Keratinocyte (primary cell): ENCODE measurements around the gene NFKBIZ. TPM values are rescaled to one million over a fixed set of nuclear protein-coding genes. Genes with fewer than 3 reads are reported as not detected.

Experiments
- DNase-seq: peaks from one replicate; pipeline ENCODE4 v3.0.0-alpha.2; 2011; ENCODE audit warnings: low read depth, missing footprints, low spot score
- FAIRE-seq: peaks from 2 replicates; lab custom pipeline; 2011; peaks lifted over from hg19 to GRCh38; lab: Jason Lieb, UNC
- H2AFZ ChIP-seq: 2 replicates; pipeline ENCODE4 v1.6.0; 2012; ENCODE audit warnings: low read length, control low read depth, inconsistent platforms; ENCODE audit not compliant: control insufficient read depth
- H3K27ac ChIP-seq: 2 replicates; pipeline ENCODE4 v1.5.1; 2011; ENCODE audit warnings: low read length; ENCODE audit not compliant: control insufficient read depth, insufficient read depth
- H3K27me3 ChIP-seq: 3 replicates; pipeline ENCODE4 v1.6.0; 2011; ENCODE audit warnings: low read length; ENCODE audit not compliant: control insufficient read depth, insufficient read depth; ENCODE audit errors: extremely low read depth
- H3K36me3 ChIP-seq, 2 experiments: 2 replicates in 1 of 2; 3 replicates in 1 of 2; pipeline ENCODE4 v1.5.1; 2011; ENCODE audit warnings: low read length in 2 of 2, mild to moderate bottlenecking in 1 of 2; ENCODE audit not compliant: control insufficient read depth in 2 of 2, insufficient read depth in 2 of 2; ENCODE audit errors: extremely low read depth in 1 of 2
- H3K4me1 ChIP-seq: 3 replicates; pipeline ENCODE4 v1.5.1; 2011; ENCODE audit warnings: low read length; ENCODE audit not compliant: control insufficient read depth, insufficient read depth; ENCODE audit errors: extremely low read depth
- H3K4me2 ChIP-seq: 3 replicates; pipeline ENCODE4 v1.6.0; 2011; ENCODE audit warnings: low read depth, low read length; ENCODE audit not compliant: control insufficient read depth, insufficient read depth; ENCODE audit errors: extremely low read depth
- H3K4me3 ChIP-seq, 3 experiments: fragments of 200-600 bp in 1 of 3; sonication (generic) in 1 of 3; 2 replicates in 2 of 3; 3 replicates in 1 of 3; pipeline ENCODE4 v1.5.1; 2011 to 2016; ENCODE audit warnings: low read length in 3 of 3, mild to moderate bottlenecking in 3 of 3, control low read depth in 2 of 3, inconsistent platforms in 1 of 3, low read depth in 1 of 3, mixed read lengths in 1 of 3, mixed run types in 1 of 3, moderate library complexity in 1 of 3; ENCODE audit not compliant: control insufficient read depth in 2 of 3, insufficient read depth in 2 of 3; ENCODE audit errors: extremely low read depth in 1 of 3
- H3K79me2 ChIP-seq: 2 replicates; pipeline ENCODE4 v1.6.0; 2012; ENCODE audit warnings: low read length; ENCODE audit not compliant: control insufficient read depth, insufficient read depth
- H3K9ac ChIP-seq: 3 replicates; pipeline ENCODE4 v1.6.0; 2011; ENCODE audit warnings: low read length; ENCODE audit not compliant: control insufficient read depth, insufficient read depth; ENCODE audit errors: extremely low read depth
- H3K9me1 ChIP-seq: 3 replicates; pipeline ENCODE4 v1.6.0; 2011; ENCODE audit warnings: low read length; ENCODE audit not compliant: control insufficient read depth, insufficient read depth; ENCODE audit errors: extremely low read depth
- H3K9me3 ChIP-seq: 2 replicates; pipeline ENCODE4 v1.5.1; 2012; ENCODE audit warnings: low read depth, low read length; ENCODE audit not compliant: control insufficient read depth
- H4K20me1 ChIP-seq: 3 replicates; pipeline ENCODE4 v1.6.0; 2011; ENCODE audit warnings: low read length; ENCODE audit not compliant: control insufficient read depth, insufficient read depth; ENCODE audit errors: extremely low read depth
- CTCF ChIP-seq, 3 experiments: IDR thresholded peaks in 1 of 3; conservative IDR thresholded peaks in 1 of 3; optimal IDR thresholded peaks in 1 of 3; 2 replicates in 2 of 3; 3 replicates in 1 of 3; pipeline versions ENCODE3 to v1.5.1; 2011; ENCODE audit warnings: low read length in 3 of 3, mild to moderate bottlenecking in 3 of 3, moderate library complexity in 2 of 3, control low read depth in 1 of 3, inconsistent platforms in 1 of 3; ENCODE audit not compliant: insufficient read depth in 2 of 3; ENCODE audit errors: extremely low read depth in 1 of 3
- EZH2 ChIP-seq: IDR thresholded peaks from one replicate; pipeline ENCODE4 v1.6.1; 2012; ENCODE audit warnings: inconsistent platforms, mild to moderate bottlenecking, low read length, moderate library complexity
- dilution Hi-C: fragments of 300-500 bp; cut with MboI; formaldehyde crosslinking; loops from one replicate; pipeline ENCODE4 v1.7.0; 2020; ENCODE audit warnings: low sequenced_read_pairs; ENCODE audit not compliant: extremely low pct_ligation_motif_present
- polyA plus RNA-seq, 5 experiments: library from polyadenylated mRNA; depleted of rRNA in 3 of 5; stranded (reverse) in 3 of 5; stranded (forward) in 1 of 5; unstranded in 1 of 5; fragments of >200 nt; gene quantifications; 1 replicate in 1 of 5; 2 replicates in 3 of 5; 3 replicates in 1 of 5; pipeline versions ENCODE4 v1.2.1 to v1.2.3, GENCODE V29; 2011 to 2012; ENCODE audit warnings: missing spikeins in 2 of 5, low read depth in 1 of 5, low replicate concordance in 1 of 5

The NFKBIZ gene
- polyA plus RNA-seq, 1 donor (not counting 4 experiments of a cell fraction or from before 2014, with no cell fraction given): 88.9 TPM

- Histone ChIP-seq H3K4me1 (no peaks in the 10 kb centered on the region), H3K4me3 (no peak overlapping the region), H3K9me3 (no peaks in the 10 kb centered on the region), H3K9ac (no peak overlapping the region), H2AFZ (no peak overlapping the region), H3K27me3 (no peaks in the 10 kb centered on the region), H4K20me1 (no peaks in the 10 kb centered on the region), H3K36me3 (no peaks in the 10 kb centered on the region), H3K4me2 (no peak overlapping the region), H3K27ac (no peak overlapping the region), H3K79me2 (no peaks in the 10 kb centered on the region), H3K9me1 (no peaks in the 10 kb centered on the region)
- dilution Hi-C loops: no loop called here
- DNase-seq (no peak), FAIRE-seq (no peak)
- TF ChIP-seq CTCF (optimal IDR thresholded peaks at IDR 0.05 in 1 of 3, IDR thresholded peaks at IDR 0.05 in 1 of 3, conservative IDR thresholded peaks at IDR 0.05 in 1 of 3; ENCODE audit: extremely low read depth in 1 of 3, insufficient read depth in 2 of 3, low read length in 3 of 3) (no peak), EZH2 (no peak)
These were observed 39.3 kb upstream of the NFKBIZ start for GRCh38 chr3:101810022-101810418.

GRCh38 chr3:101811875-101812274 lies 37.4 kb upstream of the NFKBIZ start:
- DNase-seq: no peak
- H2AFZ ChIP-seq: no peak overlapping the region
- H3K4me3 ChIP-seq: no peak overlapping the region
- dilution Hi-C loops: no loop called here
- TF ChIP-seq EZH2: no peak
- TF ChIP-seq CTCF (optimal IDR thresholded peaks at IDR 0.05 in 1 of 3, IDR thresholded peaks at IDR 0.05 in 1 of 3, conservative IDR thresholded peaks at IDR 0.05 in 1 of 3; ENCODE audit: extremely low read depth in 1 of 3, insufficient read depth in 2 of 3, low read length in 3 of 3): no peak
- no peaks in the 10 kb centered on the region for H3K9me3 ChIP-seq
- H3K79me2 ChIP-seq: no peaks in the 10 kb centered on the region
- no peak overlapping the region for H3K9ac ChIP-seq
- H3K27me3 ChIP-seq: no peaks in the 10 kb centered on the region
- H4K20me1 ChIP-seq: no peaks in the 10 kb centered on the region
- no peak overlapping the region for H3K4me2 ChIP-seq
- no peak for FAIRE-seq
- no peaks in the 10 kb centered on the region for H3K9me1 ChIP-seq
- H3K4me1 ChIP-seq: peaks cover 2% of the 10 kb centered on the region
- H3K36me3 ChIP-seq: no peaks in the 10 kb centered on the region
- no peak overlapping the region for H3K27ac ChIP-seq
